ENCODE measurements around the gene ARHGAP4. TPM values are rescaled to one million over a fixed set of nuclear protein-coding genes. Genes with fewer than 3 reads are reported as not detected.

Gene ARHGAP4
- total and polyA plus RNA-seq, 4 experiments from 2014 or later, result 65.4 to 330 (median 222) TPM

- intact Hi-C loops (cut with micrococcal nuclease), result loop anchor here (1.0 kb wide), 2 partner anchors 135 to 205 kb away; partner anchors contain the start of genes ABCD1, BCAP31, IDH3G and SSR4
- H3K27ac Mint-ChIP-seq, result peak overlapping the region; percentile 26 to 99 (median 90)
- H3K9me3 ChIP-seq (ENCODE audit: control insufficient read depth in 1 of 2, low read length in 2 of 2), result no peaks in the 10 kb centered on the region
- H3K4me3 Mint-ChIP-seq, result peak overlapping the region; percentile 36 to 95 (median 88)
- no peak for DNase-seq
- CTCF ChIA-PET (ENCODE audit: partially characterized antibody), result interaction anchor here (0.7 to 14.9 kb wide), 5 partner anchors 8 to 896 kb away, joined by 3 to 290 read pairs (median 4); partner anchors contain the start of genes PLXNB3 and RENBP
- H3K4me1 ChIP-seq (ENCODE audit: insufficient read depth, low read length), result peaks cover 16% of the 10 kb centered on the region
- POLR2A ChIA-PET (ENCODE audit: partially characterized antibody), result interaction anchor here (0.9 to 20.6 kb wide), 10 partner anchors 10 to 134 kb away, joined by 3 to 447 read pairs (median 14); partner anchors contain the start of genes AVPR2, HCFC1, IDH3G and NAA10
- H3K36me3 ChIP-seq (ENCODE audit: insufficient read depth, low read length), result peaks cover 4% of the 10 kb centered on the region
- H3K36me3 Mint-ChIP-seq, result peaks cover 5 to 24% of the 10 kb centered on the region in 2 donors
- no peaks in the 10 kb centered on the region for H3K27me3 ChIP-seq (ENCODE audit: insufficient read depth, low read length)
- peaks cover 6 to 63% (median 45%) of the 10 kb centered on the region in 4 donors for H3K4me1 Mint-ChIP-seq
- peak overlapping the region; percentile 10 for H3K27ac ChIP-seq (ENCODE audit: low read depth, low read length)
- H3K27me3 Mint-ChIP-seq, result no peaks in the 10 kb centered on the region
- H3K4me3 ChIP-seq (ENCODE audit: low read length in 2 of 2), result no peak overlapping the region
- H3K9me3 Mint-ChIP-seq, result no peaks in the 10 kb centered on the region
Measured at GRCh38 chrX:153928846-153929245, 2.8 kb upstream of the ARHGAP4 start.

GRCh38 chrX:153927922-153928760, 2.1 kb upstream of the ARHGAP4 start:
- Mint-ChIP-seq H3K4me1 (peaks cover 6 to 66% (median 48%) of the 10 kb centered on the region in 4 donors), H3K9me3 (no peaks in the 10 kb centered on the region), H3K27me3 (no peaks in the 10 kb centered on the region), H3K36me3 (peaks cover 5 to 28% of the 10 kb centered on the region in 2 donors), H3K27ac (peak overlapping the region; percentile 98 to 99 (median 99)), H3K4me3 (peak overlapping the region; percentile 89 to 95 (median 92))
- Histone ChIP-seq H3K27me3 (ENCODE audit: insufficient read depth, low read length) (no peaks in the 10 kb centered on the region), H3K9me3 (ENCODE audit: control insufficient read depth in 1 of 2, low read length in 2 of 2) (no peaks in the 10 kb centered on the region), H3K4me1 (ENCODE audit: insufficient read depth, low read length) (peaks cover 19% of the 10 kb centered on the region), H3K36me3 (ENCODE audit: insufficient read depth, low read length) (peaks cover 4% of the 10 kb centered on the region), H3K27ac (ENCODE audit: low read depth, low read length) (peak overlapping the region; percentile 98), H3K4me3 (ENCODE audit: low read length in 2 of 2) (peak overlapping the region; percentile 17 to 72)
- ChIA-PET CTCF (ENCODE audit: partially characterized antibody) (interaction anchor here (0.7 to 14.9 kb wide), 8 partner anchors 9 to 896 kb away, joined by 3 to 290 read pairs (median 4); partner anchors contain the start of genes HCFC1, PLXNB3 and RENBP), POLR2A (ENCODE audit: partially characterized antibody) (interaction anchor here (0.6 to 20.6 kb wide), 18 partner anchors 9 to 599 kb away, joined by 3 to 447 read pairs (median 5); partner anchors contain the start of genes ATP6AP1, AVPR2, HCFC1 and IDH3G)
- intact Hi-C loops (cut with micrococcal nuclease), result loop anchor here (1.0 to 2.0 kb wide), 3 partner anchors 21 to 204 kb away; partner anchors contain the start of genes ABCD1, BCAP31, IDH3G and SSR4
- peak; percentile 95 to 99 (median 97) for DNase-seq

GRCh38 chrX:153927672-153927921, 1.5 kb upstream of the ARHGAP4 start:
- H3K4me3 ChIP-seq (ENCODE audit: low read length in 2 of 2), result peak overlapping the region; percentile 17 to 72
- H3K27me3 ChIP-seq (ENCODE audit: insufficient read depth, low read length), result no peaks in the 10 kb centered on the region
- Mint-ChIP-seq H3K36me3 (peaks cover 5 to 30% of the 10 kb centered on the region in 2 donors), H3K27ac (peak overlapping the region; percentile 98 to 99 (median 99)), H3K9me3 (no peaks in the 10 kb centered on the region), H3K4me3 (peak overlapping the region; percentile 89 to 94 (median 92)), H3K4me1 (peaks cover 7 to 67% (median 50%) of the 10 kb centered on the region in 4 donors), H3K27me3 (no peaks in the 10 kb centered on the region)
- H3K4me1 ChIP-seq (ENCODE audit: insufficient read depth, low read length), result peaks cover 25% of the 10 kb centered on the region
- DNase-seq, result peak in 2 of 5 donors; percentile 27 to 40
- intact Hi-C loops (cut with micrococcal nuclease), result loop anchor here (2.0 kb wide), 1 partner anchor 21 kb away; no protein-coding TSS in a partner anchor
- H3K27ac ChIP-seq (ENCODE audit: low read depth, low read length), result peak overlapping the region; percentile 98
- H3K36me3 ChIP-seq (ENCODE audit: insufficient read depth, low read length), result peaks cover 4% of the 10 kb centered on the region
- no peaks in the 10 kb centered on the region for H3K9me3 ChIP-seq (ENCODE audit: control insufficient read depth in 1 of 2, low read length in 2 of 2)
- POLR2A ChIA-PET (ENCODE audit: partially characterized antibody), result interaction anchor here (0.7 to 20.6 kb wide), 15 partner anchors 9 to 599 kb away, joined by 3 to 447 read pairs (median 6); partner anchors contain the start of genes AVPR2, HCFC1, IDH3G and NAA10
- CTCF ChIA-PET (ENCODE audit: partially characterized antibody), result interaction anchor here (0.7 to 14.9 kb wide), 5 partner anchors 9 to 43 kb away, joined by 3 to 290 read pairs (median 6); partner anchors contain the start of genes HCFC1 and RENBP

GRCh38 chrX:153926858-153927671, 1.0 kb upstream of the ARHGAP4 start:
- Mint-ChIP-seq H3K4me1 (peaks cover 10 to 73% (median 55%) of the 10 kb centered on the region in 4 donors), H3K4me3 (peak overlapping the region; percentile 89 to 94 (median 92)), H3K27me3 (no peaks in the 10 kb centered on the region), H3K27ac (peak overlapping the region; percentile 98 to 99 (median 99)), H3K36me3 (peaks cover 5 to 34% of the 10 kb centered on the region in 2 donors), H3K9me3 (no peaks in the 10 kb centered on the region)
- Histone ChIP-seq H3K4me3 (ENCODE audit: low read length in 2 of 2) (peak overlapping the region; percentile 57 to 72), H3K9me3 (ENCODE audit: control insufficient read depth in 1 of 2, low read length in 2 of 2) (no peaks in the 10 kb centered on the region), H3K36me3 (ENCODE audit: insufficient read depth, low read length) (peaks cover 3% of the 10 kb centered on the region), H3K27me3 (ENCODE audit: insufficient read depth, low read length) (no peaks in the 10 kb centered on the region), H3K4me1 (ENCODE audit: insufficient read depth, low read length) (peaks cover 29% of the 10 kb centered on the region), H3K27ac (ENCODE audit: low read depth, low read length) (peak overlapping the region; percentile 98)
- DNase-seq, result peak; percentile 84 to 92 (median 87)
- POLR2A ChIA-PET (ENCODE audit: partially characterized antibody), result interaction anchor here (0.6 to 20.6 kb wide), 29 partner anchors 8 to 600 kb away, joined by 3 to 447 read pairs (median 4); partner anchors contain the start of genes AVPR2, HCFC1, IDH3G and IRAK1
- intact Hi-C loops (cut with micrococcal nuclease), result loop anchor here (1.0 to 2.0 kb wide), 2 partner anchors 20 to 44 kb away; partner anchors contain the start of gene HCFC1
- CTCF ChIA-PET (ENCODE audit: partially characterized antibody), result interaction anchor here (0.7 to 14.9 kb wide), 8 partner anchors 10 to 134 kb away, joined by 3 to 290 read pairs (median 5); partner anchors contain the start of genes HCFC1 and RENBP

- ChIA-PET CTCF (ENCODE audit: partially characterized antibody) (interaction anchor here (0.9 to 14.9 kb wide), 6 partner anchors 10 to 133 kb away, joined by 3 to 290 read pairs (median 5); partner anchors contain the start of genes HCFC1 and RENBP), POLR2A (ENCODE audit: partially characterized antibody) (interaction anchor here (0.6 to 20.6 kb wide), 26 partner anchors 9 to 563 kb away, joined by 3 to 447 read pairs (median 4); partner anchors contain the start of genes AVPR2, HCFC1, IDH3G and IRAK1)
- intact Hi-C loops (cut with micrococcal nuclease), result loop anchor here (1.0 to 2.0 kb wide), 2 partner anchors 20 to 45 kb away; partner anchors contain the start of gene HCFC1
- H3K36me3 ChIP-seq (ENCODE audit: insufficient read depth, low read length), result no peaks in the 10 kb centered on the region
- no peaks in the 10 kb centered on the region for H3K27me3 Mint-ChIP-seq
- no peak for DNase-seq
- H3K4me3 Mint-ChIP-seq, result peak overlapping the region; percentile 89 to 94 (median 92)
- peak overlapping the region; percentile 57 to 72 for H3K4me3 ChIP-seq (ENCODE audit: low read length in 2 of 2)
- peak overlapping the region; percentile 98 to 99 (median 99) for H3K27ac Mint-ChIP-seq
- no peaks in the 10 kb centered on the region for H3K9me3 Mint-ChIP-seq
- peaks cover 2 to 31% of the 10 kb centered on the region in 2 donors for H3K36me3 Mint-ChIP-seq
- no peaks in the 10 kb centered on the region for H3K27me3 ChIP-seq (ENCODE audit: insufficient read depth, low read length)
- H3K27ac ChIP-seq (ENCODE audit: low read depth, low read length), result peak overlapping the region; percentile 98
- peaks cover 9 to 75% (median 56%) of the 10 kb centered on the region in 4 donors for H3K4me1 Mint-ChIP-seq
- no peaks in the 10 kb centered on the region for H3K9me3 ChIP-seq (ENCODE audit: control insufficient read depth in 1 of 2, low read length in 2 of 2)
- H3K4me1 ChIP-seq (ENCODE audit: insufficient read depth, low read length), result peaks cover 35% of the 10 kb centered on the region
Measured at GRCh38 chrX:153926552-153926857, 441 bp upstream of the ARHGAP4 start.

GRCh38 chrX:153925387-153925738, 701 bp downstream of the ARHGAP4 start:
- intact Hi-C loops (cut with micrococcal nuclease), result loop anchor here (1.0 kb wide), 1 partner anchor 9 kb away; no protein-coding TSS in a partner anchor
- H3K9me3 Mint-ChIP-seq, result no peaks in the 10 kb centered on the region
- Histone ChIP-seq H3K27ac (ENCODE audit: low read depth, low read length) (peak overlapping the region; percentile 98), H3K4me1 (ENCODE audit: insufficient read depth, low read length) (peaks cover 43% of the 10 kb centered on the region), H3K36me3 (ENCODE audit: insufficient read depth, low read length) (peaks cover 5% of the 10 kb centered on the region), H3K4me3 (ENCODE audit: low read length in 2 of 2) (peak overlapping the region; percentile 72 to 91), H3K9me3 (ENCODE audit: control insufficient read depth in 1 of 2, low read length in 2 of 2) (no peaks in the 10 kb centered on the region), H3K27me3 (ENCODE audit: insufficient read depth, low read length) (no peaks in the 10 kb centered on the region)
- H3K4me1 Mint-ChIP-seq, result peaks cover 9 to 73% (median 47%) of the 10 kb centered on the region in 4 donors
- CTCF ChIA-PET (ENCODE audit: partially characterized antibody), result interaction anchor here (1.0 to 14.9 kb wide), 11 partner anchors 9 to 163 kb away, joined by 3 to 290 read pairs (median 5); partner anchors contain the start of genes IDH3G, NAA10, RENBP and SSR4
- H3K27ac Mint-ChIP-seq, result peak overlapping the region; percentile 89 to 99 (median 95)
- no peaks in the 10 kb centered on the region for H3K27me3 Mint-ChIP-seq
- H3K36me3 Mint-ChIP-seq, result peaks cover 0 to 29% of the 10 kb centered on the region in 2 donors
- peak in 4 of 5 donors; percentile 33 to 50 (median 42) for DNase-seq
- POLR2A ChIA-PET (ENCODE audit: partially characterized antibody), result interaction anchor here (0.5 to 20.6 kb wide), 20 partner anchors 16 to 984 kb away, joined by 3 to 447 read pairs (median 4); partner anchors contain the start of genes ATP6AP1, AVPR2, HCFC1 and IDH3G
- peak overlapping the region; percentile 86 to 96 (median 95) for H3K4me3 Mint-ChIP-seq

Measured in CD4-positive, alpha-beta memory T cell (primary cell).